Globus pallidus (tissue), 1 donor: ENCODE results near the gene SOX8.
"Not testable (repeated sequence)": the region's sequence is repeated elsewhere in the genome, so short reads cannot be mapped to it uniquely, and the experiment has no call there.

Experiments used
- DNase-seq: peaks from one replicate; pipeline ENCODE4 v3.0.0-alpha.2; 2015; ENCODE audit warnings: low spot score

Gene SOX8

DNA sequence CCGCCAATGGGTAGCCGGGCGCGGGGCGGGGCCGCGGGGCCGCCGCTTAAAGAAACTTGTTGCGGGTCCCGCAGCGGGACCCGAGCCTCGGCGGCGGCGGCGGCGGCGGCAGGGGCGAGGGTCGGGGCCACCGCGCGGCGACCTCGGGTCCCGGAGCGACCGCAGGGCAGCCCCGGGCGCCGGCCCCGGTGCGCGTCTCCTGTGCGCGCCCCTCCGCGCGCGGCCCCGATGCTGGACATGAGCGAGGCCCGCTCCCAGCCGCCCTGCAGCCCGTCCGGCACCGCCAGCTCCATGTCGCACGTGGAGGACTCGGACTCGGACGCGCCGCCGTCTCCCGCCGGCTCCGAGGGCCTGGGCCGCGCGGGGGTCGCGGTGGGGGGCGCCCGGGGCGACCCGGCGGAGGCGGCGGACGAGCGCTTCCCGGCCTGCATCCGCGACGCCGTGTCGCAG is at the start of gene SOX8:
TSS of gene SOX8 (plus strand) at position 76 of the 450 bp plus-strand sequence. CDS start at position 229, 153 bp downstream.
- no peak for DNase-seq

- no peak for DNase-seq
These were observed 48.7 kb upstream of the SOX8 start for GRCh38 chr16:932831-933330.

DNA sequence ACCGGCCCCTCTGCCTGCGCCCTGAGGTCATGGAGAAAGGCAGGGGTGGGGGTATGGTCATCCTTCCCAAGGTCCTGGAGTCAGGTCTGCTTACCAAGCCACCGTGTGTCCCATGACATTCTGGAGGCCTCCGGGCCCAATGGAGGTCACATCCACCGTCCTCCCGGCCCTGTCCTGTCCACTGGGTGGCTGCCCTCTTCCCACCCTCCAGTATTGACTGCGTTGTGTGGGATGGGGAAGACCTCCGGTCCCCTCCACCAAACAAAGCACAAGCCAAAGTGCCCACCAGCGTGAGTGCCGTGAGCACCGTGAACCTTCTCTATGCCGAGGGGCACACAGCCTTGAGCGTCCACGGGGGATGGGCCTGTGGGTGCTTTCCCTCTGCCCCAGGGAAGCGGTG is 48.0 kb upstream of the SOX8 start:
- DNase-seq, result no peak

GRCh38 chr16:934178-934577 is 47.4 kb upstream of the SOX8 start:
- no peak for DNase-seq

DNA sequence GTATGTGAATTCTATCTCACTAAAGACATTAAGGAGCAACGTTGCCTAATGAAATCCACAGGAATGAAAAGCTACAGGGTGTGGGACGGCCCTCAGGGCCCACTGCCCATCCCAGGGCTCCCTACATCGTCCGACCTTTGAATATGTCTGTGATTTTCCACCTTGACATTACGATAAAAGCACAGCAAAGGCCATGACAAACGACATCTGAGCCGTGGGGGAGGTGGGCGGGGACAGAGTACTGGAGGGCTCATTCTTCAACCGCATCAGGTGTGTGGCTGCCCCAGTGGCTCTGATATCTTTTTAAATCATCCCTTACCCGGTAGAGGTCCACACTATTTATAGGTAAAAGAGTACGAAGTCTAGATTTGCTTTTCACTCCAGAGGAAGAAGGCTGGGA is 45.9 kb upstream of the SOX8 start:
- DNase-seq, result no peak

GRCh38 chr16:937311-937710 is 44.3 kb upstream of the SOX8 start:
- no peak for DNase-seq

DNA sequence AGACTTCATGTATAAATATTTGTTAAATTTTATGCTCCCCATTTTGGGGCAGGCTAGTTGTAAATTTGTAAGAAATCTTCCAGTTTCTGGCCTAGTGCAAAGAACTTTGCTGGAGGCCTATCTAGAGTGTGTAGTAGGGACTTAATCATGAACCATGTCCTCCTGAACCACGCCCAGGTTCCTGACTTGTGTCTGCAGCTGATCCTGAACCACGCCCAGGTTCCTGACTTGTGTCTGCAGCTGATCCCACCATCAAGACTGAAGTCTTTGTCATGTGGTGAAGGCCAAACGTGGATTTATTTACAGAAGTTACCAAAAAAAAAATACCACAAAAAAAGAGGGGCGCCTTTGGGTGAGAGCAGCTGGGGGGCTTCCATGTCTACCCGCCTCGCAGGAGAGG is 43.8 kb upstream of the SOX8 start:
- DNase-seq, result no peak

DNA sequence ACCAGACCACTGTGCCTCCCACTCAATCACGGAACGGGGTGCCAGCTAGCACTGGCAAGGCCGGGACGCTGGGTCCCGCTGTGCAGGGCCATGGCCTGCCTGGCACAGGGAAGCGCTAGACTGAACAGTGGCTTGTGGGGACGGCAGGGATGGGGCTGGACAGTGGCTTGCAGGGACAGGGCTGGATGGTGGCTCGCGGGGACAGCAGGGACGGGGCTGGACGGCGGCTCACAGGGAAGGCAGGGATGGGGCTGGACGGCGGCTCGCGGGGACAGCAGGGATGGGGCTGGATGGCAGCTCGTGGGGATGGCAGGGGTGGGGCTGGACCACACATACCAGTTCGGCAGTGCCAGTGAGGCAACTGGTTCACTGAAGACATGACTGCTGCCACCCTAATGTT is 43.4 kb upstream of the SOX8 start:
- peak; percentile 54 for DNase-seq

DNA sequence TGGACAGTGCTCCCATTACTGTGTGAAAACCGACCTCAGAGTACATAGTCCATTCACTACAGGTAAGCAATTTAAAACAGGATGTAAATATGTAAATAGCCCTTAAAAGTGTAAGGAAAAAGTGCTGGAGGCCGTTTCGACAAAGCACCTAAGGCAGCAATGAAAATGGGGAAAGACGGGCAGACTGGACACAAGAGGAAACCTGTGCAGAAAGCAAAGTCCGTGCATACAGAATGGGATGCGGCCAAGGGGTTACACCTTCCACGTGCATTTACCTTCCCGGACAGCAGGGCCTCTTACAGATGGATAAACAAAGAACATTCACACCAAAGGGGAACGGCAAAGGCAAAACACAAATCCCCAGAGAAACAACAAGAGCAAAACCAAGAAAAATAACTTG is 42.8 kb upstream of the SOX8 start:
- DNase-seq, result no peak

GRCh38 chr16:939311-939710 is 42.3 kb upstream of the SOX8 start:
- no peak for DNase-seq

GRCh38 chr16:939941-940340 is 41.6 kb upstream of the SOX8 start:
- DNase-seq, result no peak

DNA sequence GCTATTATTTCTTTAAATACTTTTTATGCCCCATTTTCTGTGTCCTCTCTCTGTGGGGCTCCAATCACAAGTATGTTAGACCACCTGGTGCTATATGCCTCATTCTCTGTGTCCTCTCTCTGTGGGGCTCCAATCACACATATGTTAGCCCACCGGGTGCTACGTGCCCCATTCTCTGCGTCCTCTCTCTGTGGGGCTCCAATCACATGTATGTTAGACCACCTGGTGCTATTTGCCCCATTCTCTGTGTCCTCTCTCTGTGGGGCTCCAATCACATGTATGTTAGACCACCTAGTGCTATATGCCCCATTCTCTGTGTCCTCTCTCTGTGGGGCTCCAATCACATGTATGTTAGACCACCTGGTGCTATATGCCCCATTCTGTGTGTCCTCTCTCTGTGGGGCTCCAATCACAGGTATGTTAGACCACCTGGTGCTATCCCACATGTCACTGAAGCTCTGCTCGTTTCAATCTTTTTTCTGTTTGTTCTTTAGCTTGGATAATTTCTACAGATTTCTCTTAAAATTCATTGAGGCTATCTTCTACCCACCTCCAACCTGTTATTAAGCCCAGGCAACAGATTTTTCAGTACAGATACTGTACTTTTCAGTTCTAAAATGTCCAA is 39.0 kb upstream of the SOX8 start:
- no peak for DNase-seq

- no peak for DNase-seq
These were observed 37.6 kb upstream of the SOX8 start for GRCh38 chr16:943971-944370.

- no peak for DNase-seq
These were observed 36.1 kb upstream of the SOX8 start for GRCh38 chr16:945271-946047.

- no peak for DNase-seq
These were observed 35.5 kb upstream of the SOX8 start for GRCh38 chr16:946048-946395.

DNA sequence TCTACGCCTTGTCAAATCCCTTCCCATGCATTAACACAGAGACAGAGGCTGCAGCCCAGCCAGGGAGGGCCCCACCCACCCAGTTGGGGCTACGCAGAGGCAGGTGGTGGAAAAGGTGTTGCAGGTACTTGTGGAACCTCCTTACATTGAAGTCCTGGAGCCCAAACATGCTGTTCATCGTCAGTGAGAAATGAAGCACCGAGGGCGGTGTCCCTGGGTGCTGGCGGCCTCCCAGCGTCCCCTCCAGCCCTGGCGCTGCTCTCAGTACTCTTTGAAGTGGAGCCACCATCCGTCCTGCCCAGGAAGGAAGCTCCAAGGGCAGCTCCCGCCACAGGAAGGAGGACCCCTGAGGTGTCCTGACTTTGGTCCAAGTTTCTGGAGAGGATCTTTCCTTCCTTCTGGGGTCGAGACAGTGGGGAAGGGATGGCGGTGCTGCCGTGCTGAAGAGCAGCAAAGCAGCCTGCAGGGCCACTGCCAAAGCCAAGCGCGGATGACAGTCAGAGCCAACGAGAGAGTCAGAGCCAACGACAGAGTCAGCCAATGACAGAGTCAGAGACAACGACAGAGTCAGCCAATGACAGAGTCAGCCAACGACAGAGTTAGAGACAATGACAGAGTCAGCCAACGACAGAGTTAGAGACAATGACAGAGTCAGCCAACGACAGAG is 34.2 kb upstream of the SOX8 start:
- no peak for DNase-seq

GRCh38 chr16:947922-948303 is 33.7 kb upstream of the SOX8 start:
- DNase-seq, result not testable (repeated sequence)

DNA sequence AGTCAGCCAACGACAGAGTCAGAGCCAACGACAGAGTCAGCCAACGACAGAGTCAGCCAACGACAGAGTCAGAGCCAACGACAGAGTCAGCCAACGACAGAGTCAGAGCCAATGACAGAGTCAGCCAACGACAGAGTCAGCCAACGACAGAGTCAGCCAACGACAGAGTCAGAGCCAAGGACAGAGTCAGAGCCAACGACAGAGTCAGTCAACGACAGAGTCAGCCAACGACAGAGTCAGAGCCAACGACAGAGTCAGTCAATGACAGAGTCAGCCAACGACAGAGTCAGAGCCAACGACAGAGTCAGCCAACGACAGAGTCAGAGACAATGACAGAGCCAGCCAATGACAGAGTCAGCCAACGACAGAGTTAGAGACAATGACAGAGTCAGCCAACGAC is 32.8 kb upstream of the SOX8 start:
- not testable (repeated sequence) for DNase-seq

GRCh38 chr16:950733-951573 is 30.6 kb upstream of the SOX8 start:
- not testable (repeated sequence) for DNase-seq

DNA sequence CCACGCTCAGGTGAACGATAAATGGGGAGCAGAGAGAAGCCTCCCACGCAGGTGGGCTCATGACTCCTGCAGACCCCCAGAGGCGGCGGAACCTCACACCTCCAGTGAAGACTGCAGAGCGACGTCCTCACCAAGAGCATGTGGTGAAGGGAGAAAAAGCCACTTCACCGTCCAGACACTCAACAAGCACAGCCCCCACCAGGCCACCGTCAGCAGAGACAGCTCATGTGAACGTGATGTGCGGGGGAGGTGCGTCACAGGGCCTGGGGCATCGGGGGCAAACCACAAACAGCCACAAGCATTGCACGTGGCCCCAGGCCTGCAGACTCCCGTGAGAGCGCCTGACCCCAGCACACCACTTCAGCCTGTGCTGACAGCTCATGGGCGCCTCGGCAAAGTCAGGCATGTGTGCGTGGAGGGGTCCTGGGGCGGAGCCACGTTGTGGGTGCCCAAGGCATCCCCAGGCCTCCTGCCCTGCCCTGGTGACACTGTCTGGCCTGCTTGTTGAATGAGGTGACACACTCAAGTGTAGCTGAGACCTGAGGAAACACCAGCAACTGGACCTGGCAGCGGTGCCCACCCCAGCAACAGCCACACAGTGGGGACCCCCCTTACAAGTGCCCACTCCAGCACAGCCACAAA is 29.8 kb upstream of the SOX8 start:
- DNase-seq, result no peak

DNA sequence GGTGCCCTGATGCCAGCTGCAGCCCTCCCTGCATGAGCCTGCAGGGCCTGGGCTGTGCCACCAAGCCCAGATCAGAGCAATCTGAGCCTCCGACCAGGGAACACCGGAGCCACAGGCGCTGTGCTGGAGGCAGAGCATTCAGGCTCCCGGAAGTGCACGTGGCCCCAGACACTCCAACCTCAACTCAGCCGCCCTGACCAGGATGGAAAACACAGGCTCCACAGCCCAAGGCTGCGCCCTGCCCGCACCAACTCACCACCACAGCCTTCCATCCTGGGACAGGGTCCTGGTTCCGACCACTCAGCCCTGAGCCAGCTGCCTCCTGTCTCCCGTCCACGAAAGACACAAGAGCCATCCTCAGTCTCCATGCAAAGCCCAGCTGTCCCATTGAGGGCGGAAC is 29.2 kb upstream of the SOX8 start:
- no peak for DNase-seq

- DNase-seq, result not testable (repeated sequence)
These were observed 27.8 kb upstream of the SOX8 start for GRCh38 chr16:953818-954217.
